B cell (primary cell): ENCODE measurements around the gene ITSN1.

ENCODE experiments used
- CTCF ChIP-seq: fragments of 200-600 bp; IDR thresholded peaks from one replicate; pipeline ENCODE4 v1.8.0; 2022; ENCODE audit warnings: antibody characterized with exemption, mild to moderate bottlenecking
- EZH2 ChIP-seq: IDR thresholded peaks from 2 replicates; pipeline ENCODE4 v1.6.1; 2012; ENCODE audit warnings: borderline replicate concordance, low read depth, mild to moderate bottlenecking, moderate library complexity, low read length; ENCODE audit not compliant: insufficient read depth, poor library complexity, severe bottlenecking

GRCh38 chr21:33787431-33787830 lies 145.1 kb downstream of the ITSN1 start:
- TF ChIP-seq CTCF (no peak), EZH2 (no peak)
